Stimulated activated CD4-positive, alpha-beta T cell treated with anti-CD3 and anti-CD28 coated beads, Interleukin-1b, Interleukin-23, amount 100 ng/mL, for 4 hours (primary cell): Measurements from ENCODE around the gene TMEM248.
"Not testable (repeated sequence)": the region's sequence is repeated elsewhere in the genome, so short reads cannot be mapped to it uniquely, and the experiment has no call there.

Experiments
- DNase-seq, 2 donors: peaks; one replicate each; pipeline ENCODE4 v3.0.0-alpha.2; 2020; ENCODE audit warnings: low read depth in 2 of 2

TMEM248 gene

GRCh38 chr7:66920769-66921395 is at the start of gene TMEM248:
Gene TMEM248 (plus strand): TSS chr7:66921225. CDS start chr7:66941866, 20,641 bp downstream.
- DNase-seq = peak; percentile 86 to 91

- DNase-seq = no peak
Measured at GRCh38 chr7:66873476-66873875, 47.5 kb upstream of the TMEM248 start.

GRCh38 chr7:66877577-66878300 is 43.3 kb upstream of the TMEM248 start:
- DNase-seq = no peak

- DNase-seq = not testable (repeated sequence)
Measured at GRCh38 chr7:66878301-66878685, 42.7 kb upstream of the TMEM248 start.

- no peak for DNase-seq
Measured at GRCh38 chr7:66880053-66880452, 41.0 kb upstream of the TMEM248 start.

GRCh38 chr7:66880577-66880976 is 40.4 kb upstream of the TMEM248 start:
- not testable (repeated sequence) for DNase-seq

GRCh38 chr7:66883716-66884115 is 37.3 kb upstream of the TMEM248 start:
- no peak for DNase-seq

GRCh38 chr7:66884556-66884955 is 36.5 kb upstream of the TMEM248 start:
- DNase-seq = not testable (repeated sequence)

GRCh38 chr7:66886152-66886551 is 34.9 kb upstream of the TMEM248 start:
- DNase-seq = no peak

GRCh38 chr7:66888223-66888622 is 32.8 kb upstream of the TMEM248 start:
- not testable (repeated sequence) for DNase-seq

- no peak for DNase-seq
Measured at GRCh38 chr7:66894463-66895080, 26.5 kb upstream of the TMEM248 start.

GRCh38 chr7:66896441-66896840 is 24.6 kb upstream of the TMEM248 start:
- DNase-seq = no peak

- no peak for DNase-seq
Measured at GRCh38 chr7:66899552-66900280, 21.3 kb upstream of the TMEM248 start.

GRCh38 chr7:66901941-66902843 is 18.8 kb upstream of the TMEM248 start:
- DNase-seq = no peak

- no peak for DNase-seq
Measured at GRCh38 chr7:66902844-66903180, 18.2 kb upstream of the TMEM248 start.

- no peak for DNase-seq
Measured at GRCh38 chr7:66903360-66904062, 17.5 kb upstream of the TMEM248 start.

GRCh38 chr7:66904063-66904593 is 16.9 kb upstream of the TMEM248 start:
- no peak for DNase-seq

- DNase-seq = no peak
Measured at GRCh38 chr7:66905278-66905677, 15.7 kb upstream of the TMEM248 start.

GRCh38 chr7:66905689-66906088 is 15.3 kb upstream of the TMEM248 start:
- DNase-seq = no peak

GRCh38 chr7:66907731-66908130 is 13.3 kb upstream of the TMEM248 start:
- DNase-seq = no peak
